GM23338 (cell line): ENCODE measurements around the gene KIAA1217. TPM values are rescaled to one million over a fixed set of nuclear protein-coding genes. Genes with fewer than 3 reads are reported as not detected.
A peak's percentile ranks its signal among the peaks of the same experiment; 100 is the strongest.

Experiments
- ATAC-seq: fragments of 200-7000 bp; cut with Tn5 transposase; 3 replicates; pipeline ENCODE4 v1.9.1; 2020
- DNase-seq: peaks from one replicate; pipeline ENCODE4 v3.0.0-alpha.2; 2015; ENCODE audit warnings: low spot score
- H2AFZ ChIP-seq: fragments of 200-600 bp; sonication (generic); 2 replicates; pipeline ENCODE4 v1.8.0; 2016; ENCODE audit warnings: antibody characterized with exemption, mild to moderate bottlenecking, moderate library complexity
- H3F3A ChIP-seq: fragments of 200-600 bp; sonication (generic); replicated peaks from 2 replicates; pipeline ENCODE4 v1.8.0; 2017; ENCODE audit warnings: antibody characterized with exemption, mixed run types, low read depth
- H3K27ac ChIP-seq: fragments of 200-600 bp; sonication (generic); 2 replicates; pipeline ENCODE4 v1.6.1; 2016; ENCODE audit warnings: low read depth
- H3K27me3 ChIP-seq: fragments of 200-600 bp; sonication (generic); 2 replicates; pipeline ENCODE4 v1.8.0; 2016; ENCODE audit warnings: mild to moderate bottlenecking, mixed run types, moderate library complexity; ENCODE audit not compliant: insufficient read depth
- H3K36me3 ChIP-seq: fragments of 200-600 bp; sonication (generic); 2 replicates; pipeline ENCODE4 v1.8.0; 2016; ENCODE audit warnings: mild to moderate bottlenecking; ENCODE audit not compliant: insufficient read depth
- H3K4me1 ChIP-seq: fragments of 200-600 bp; sonication (generic); 2 replicates; pipeline ENCODE4 v1.8.0; 2016; ENCODE audit warnings: mild to moderate bottlenecking, moderate library complexity; ENCODE audit not compliant: insufficient read depth
- H3K4me2 ChIP-seq: fragments of 200-600 bp; sonication (generic); 2 replicates; pipeline ENCODE4 v1.7.1; 2017; ENCODE audit warnings: mixed run types
- H3K4me3 ChIP-seq: fragments of 200-600 bp; sonication (generic); 2 replicates; pipeline ENCODE4 v1.6.1; 2016; ENCODE audit warnings: mixed run types
- H3K79me2 ChIP-seq: fragments of 200-600 bp; sonication (generic); replicated peaks from 2 replicates; pipeline ENCODE4 v1.8.0; 2017; ENCODE audit warnings: mild to moderate bottlenecking; ENCODE audit not compliant: insufficient read depth
- H3K9me2 ChIP-seq: fragments of 200-600 bp; sonication (generic); 2 replicates; pipeline ENCODE4 v1.8.0; 2017; ENCODE audit not compliant: insufficient read depth
- H4K20me1 ChIP-seq: fragments of 200-600 bp; sonication (generic); replicated peaks from 2 replicates; pipeline ENCODE4 v1.8.0; 2017; ENCODE audit warnings: mild to moderate bottlenecking; ENCODE audit not compliant: insufficient read depth
- H3K27ac Mint-ChIP-seq: 2 replicates; pipeline ENCODE4 v1.8.0; 2020; ENCODE audit warnings: inconsistent platforms, mild to moderate bottlenecking, moderate library complexity, mixed read lengths
- H3K27me3 Mint-ChIP-seq: 3 replicates; pipeline ENCODE4 v1.8.0; 2022; ENCODE audit warnings: low read depth, mild to moderate bottlenecking, moderate library complexity, mixed read lengths, inconsistent platforms; ENCODE audit not compliant: insufficient read depth, poor library complexity
- H3K36me3 Mint-ChIP-seq: 3 replicates; pipeline ENCODE4 v1.8.0; 2021; ENCODE audit warnings: low read depth, mild to moderate bottlenecking, inconsistent platforms, moderate library complexity, mixed read lengths
- H3K4me1 Mint-ChIP-seq: 3 replicates; pipeline ENCODE4 v1.8.0; 2020; ENCODE audit warnings: mild to moderate bottlenecking, inconsistent platforms, mixed read lengths
- H3K4me3 Mint-ChIP-seq: 3 replicates; pipeline ENCODE4 v1.8.0; 2021; ENCODE audit warnings: moderate library complexity, mild to moderate bottlenecking, inconsistent platforms, mixed read lengths
- H3K9me3 Mint-ChIP-seq: 3 replicates; pipeline ENCODE4 v1.8.0; 2020; ENCODE audit warnings: moderate library complexity, mild to moderate bottlenecking, inconsistent platforms, mixed read lengths
- EZH2phosphoT487 ChIP-seq: fragments of 200-600 bp; sonication (generic); IDR thresholded peaks from one replicate; pipeline ENCODE4 v1.8.1; 2018; ENCODE audit warnings: antibody characterized with exemption; ENCODE audit not compliant: unreplicated experiment
- STAT1 ChIP-seq: IDR thresholded peaks from one replicate; pipeline ENCODE4 v1.6.1; 2016; ENCODE audit warnings: antibody characterized with exemption; ENCODE audit not compliant: unreplicated experiment
- ZNF114 ChIP-seq: fragments of 250-450 bp; sonication (Bioruptor Pico); IDR thresholded peaks from 2 replicates; pipeline ENCODE4 v1.5.0; 2020; ENCODE audit warnings: mild to moderate bottlenecking, moderate library complexity
- ZNF331 ChIP-seq: fragments of 250-450 bp; sonication (Bioruptor Pico); IDR thresholded peaks from 2 replicates; pipeline ENCODE4 v1.5.0; 2020; ENCODE audit warnings: low read depth, mild to moderate bottlenecking, moderate library complexity
- polyA plus RNA-seq: library from polyadenylated mRNA; unstranded; fragments of >200 nt; fragmentation: Nextera tagmentation; extraction: Ambion mirVana; gene quantifications from 2 replicates; pipeline ENCODE4 v1.2.1, GENCODE V29; 2016
- total RNA-seq: library from RNA; depleted of rRNA; stranded (reverse); fragments of >200 nt; shearing (Covaris generic); gene quantifications from 2 replicates; pipeline ENCODE4 v1.2.3, GENCODE V29; 2014
- TF ChIP-seq, protein P1 (sequence below): IDR thresholded peaks from one replicate; pipeline ENCODE4 v1.6.1; 2018; ENCODE audit warnings: antibody characterized with exemption; ENCODE audit not compliant: unreplicated experiment
- TF ChIP-seq, protein P2 (sequence below), 2 experiments: fragments of 200-600 bp in 1 of 2; sonication (generic) in 1 of 2; conservative IDR thresholded peaks; 2 replicates each; pipeline versions ENCODE4 v1.5.1 to v1.6.1; 2016 to 2017; ENCODE audit warnings: antibody characterized with exemption in 2 of 2, low read depth in 2 of 2, mild to moderate bottlenecking in 2 of 2, moderate library complexity in 1 of 2
- TF ChIP-seq, protein P3 (sequence below): fragments of 250-450 bp; sonication (Bioruptor Pico); IDR thresholded peaks from 2 replicates; pipeline ENCODE4 v1.5.0; 2020; ENCODE audit warnings: mild to moderate bottlenecking, moderate library complexity

Gene KIAA1217
- total and polyA plus RNA-seq, 2 experiments from 2014 or later = 6.4 to 9.1 TPM

DNA sequence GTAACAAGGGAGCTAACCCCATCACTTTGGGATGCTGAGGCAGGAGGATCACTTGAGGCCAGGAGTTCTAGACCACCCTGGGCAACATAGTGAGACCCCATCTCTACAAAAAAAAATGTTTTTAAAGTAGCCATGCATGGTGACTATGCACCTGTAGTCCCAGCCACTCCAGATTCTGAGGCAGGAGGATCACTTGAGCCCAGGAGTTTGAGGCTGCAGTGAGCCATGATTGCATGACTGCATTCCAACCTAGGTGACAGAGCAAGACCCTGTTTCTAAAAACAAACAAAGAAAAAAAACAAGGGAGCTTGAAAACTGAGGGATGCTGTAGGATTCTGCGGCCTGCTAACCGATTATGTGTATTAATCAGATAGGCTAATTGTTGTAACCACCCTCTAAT lies 4.9 kb downstream of the KIAA1217 start (continued):
- TF ChIP-seq ZNF114 (CRISPR knock-in tag) (no peak), STAT1 (no peak), ZNF331 (CRISPR knock-in tag) (no peak)
- TF ChIP-seq, protein P1, sequence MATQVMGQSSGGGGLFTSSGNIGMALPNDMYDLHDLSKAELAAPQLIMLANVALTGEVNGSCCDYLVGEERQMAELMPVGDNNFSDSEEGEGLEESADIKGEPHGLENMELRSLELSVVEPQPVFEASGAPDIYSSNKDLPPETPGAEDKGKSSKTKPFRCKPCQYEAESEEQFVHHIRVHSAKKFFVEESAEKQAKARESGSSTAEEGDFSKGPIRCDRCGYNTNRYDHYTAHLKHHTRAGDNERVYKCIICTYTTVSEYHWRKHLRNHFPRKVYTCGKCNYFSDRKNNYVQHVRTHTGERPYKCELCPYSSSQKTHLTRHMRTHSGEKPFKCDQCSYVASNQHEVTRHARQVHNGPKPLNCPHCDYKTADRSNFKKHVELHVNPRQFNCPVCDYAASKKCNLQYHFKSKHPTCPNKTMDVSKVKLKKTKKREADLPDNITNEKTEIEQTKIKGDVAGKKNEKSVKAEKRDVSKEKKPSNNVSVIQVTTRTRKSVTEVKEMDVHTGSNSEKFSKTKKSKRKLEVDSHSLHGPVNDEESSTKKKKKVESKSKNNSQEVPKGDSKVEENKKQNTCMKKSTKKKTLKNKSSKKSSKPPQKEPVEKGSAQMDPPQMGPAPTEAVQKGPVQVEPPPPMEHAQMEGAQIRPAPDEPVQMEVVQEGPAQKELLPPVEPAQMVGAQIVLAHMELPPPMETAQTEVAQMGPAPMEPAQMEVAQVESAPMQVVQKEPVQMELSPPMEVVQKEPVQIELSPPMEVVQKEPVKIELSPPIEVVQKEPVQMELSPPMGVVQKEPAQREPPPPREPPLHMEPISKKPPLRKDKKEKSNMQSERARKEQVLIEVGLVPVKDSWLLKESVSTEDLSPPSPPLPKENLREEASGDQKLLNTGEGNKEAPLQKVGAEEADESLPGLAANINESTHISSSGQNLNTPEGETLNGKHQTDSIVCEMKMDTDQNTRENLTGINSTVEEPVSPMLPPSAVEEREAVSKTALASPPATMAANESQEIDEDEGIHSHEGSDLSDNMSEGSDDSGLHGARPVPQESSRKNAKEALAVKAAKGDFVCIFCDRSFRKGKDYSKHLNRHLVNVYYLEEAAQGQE = no peak
- TF ChIP-seq, protein P2, sequence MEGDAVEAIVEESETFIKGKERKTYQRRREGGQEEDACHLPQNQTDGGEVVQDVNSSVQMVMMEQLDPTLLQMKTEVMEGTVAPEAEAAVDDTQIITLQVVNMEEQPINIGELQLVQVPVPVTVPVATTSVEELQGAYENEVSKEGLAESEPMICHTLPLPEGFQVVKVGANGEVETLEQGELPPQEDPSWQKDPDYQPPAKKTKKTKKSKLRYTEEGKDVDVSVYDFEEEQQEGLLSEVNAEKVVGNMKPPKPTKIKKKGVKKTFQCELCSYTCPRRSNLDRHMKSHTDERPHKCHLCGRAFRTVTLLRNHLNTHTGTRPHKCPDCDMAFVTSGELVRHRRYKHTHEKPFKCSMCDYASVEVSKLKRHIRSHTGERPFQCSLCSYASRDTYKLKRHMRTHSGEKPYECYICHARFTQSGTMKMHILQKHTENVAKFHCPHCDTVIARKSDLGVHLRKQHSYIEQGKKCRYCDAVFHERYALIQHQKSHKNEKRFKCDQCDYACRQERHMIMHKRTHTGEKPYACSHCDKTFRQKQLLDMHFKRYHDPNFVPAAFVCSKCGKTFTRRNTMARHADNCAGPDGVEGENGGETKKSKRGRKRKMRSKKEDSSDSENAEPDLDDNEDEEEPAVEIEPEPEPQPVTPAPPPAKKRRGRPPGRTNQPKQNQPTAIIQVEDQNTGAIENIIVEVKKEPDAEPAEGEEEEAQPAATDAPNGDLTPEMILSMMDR (conservative IDR thresholded peaks at IDR 0.05; ENCODE audit: low read depth in 2 of 2) = no peak

DNA sequence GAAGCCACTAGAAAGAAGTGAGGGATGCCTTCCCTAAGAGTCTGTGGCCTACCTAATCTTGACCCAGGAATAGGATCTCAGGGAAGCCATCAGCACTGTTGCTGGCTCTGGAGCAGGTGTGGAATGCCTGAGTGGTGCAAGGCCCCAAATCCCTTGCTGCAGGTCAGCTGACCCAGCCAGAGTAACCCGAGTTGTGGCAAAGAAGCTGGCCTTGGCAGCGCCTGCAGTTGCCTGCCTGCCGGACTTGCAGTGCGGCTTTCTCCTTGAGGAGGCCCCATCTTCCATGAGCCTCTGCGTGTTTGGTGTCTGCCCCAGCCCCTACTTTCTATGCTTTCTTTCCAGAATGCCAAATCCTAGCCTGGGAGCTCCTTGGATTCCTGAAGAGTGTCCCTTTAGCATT lies 5.8 kb downstream of the KIAA1217 start:
- no peaks in the 10 kb centered on the region for H3K36me3 ChIP-seq
- no peak overlapping the region for H3K27ac Mint-ChIP-seq
- H3K27me3 ChIP-seq = no peaks in the 10 kb centered on the region
- H3F3A ChIP-seq = no peaks in the 10 kb centered on the region
- ATAC-seq (peak; percentile 29), DNase-seq (no peak)
- H3K4me2 ChIP-seq = peak overlapping the region; percentile 42
- H3K36me3 Mint-ChIP-seq = peaks cover 15% of the 10 kb centered on the region
- peaks cover 52% of the 10 kb centered on the region for H3K4me1 Mint-ChIP-seq
- H3K4me1 ChIP-seq = peaks cover 39% of the 10 kb centered on the region
- no peak overlapping the region; the same call in 1 of the 2 replicates for H3K27ac ChIP-seq
- H3K9me3 Mint-ChIP-seq = peaks cover 3% of the 10 kb centered on the region; the same call in 1 of the 3 replicates
- no peak overlapping the region for H2AFZ ChIP-seq
- H4K20me1 ChIP-seq = no peaks in the 10 kb centered on the region
- H3K9me2 ChIP-seq = no peaks in the 10 kb centered on the region; the same call in 1 of the 2 replicates
- H3K4me3 ChIP-seq = no peak overlapping the region
- H3K79me2 ChIP-seq = peaks cover 8% of the 10 kb centered on the region; the same call in 1 of the 2 replicates
- TF ChIP-seq ZNF114 (CRISPR knock-in tag) = no peak
- H3K4me3 Mint-ChIP-seq = no peak overlapping the region
- H3K27me3 Mint-ChIP-seq = peaks cover 6% of the 10 kb centered on the region

DNA sequence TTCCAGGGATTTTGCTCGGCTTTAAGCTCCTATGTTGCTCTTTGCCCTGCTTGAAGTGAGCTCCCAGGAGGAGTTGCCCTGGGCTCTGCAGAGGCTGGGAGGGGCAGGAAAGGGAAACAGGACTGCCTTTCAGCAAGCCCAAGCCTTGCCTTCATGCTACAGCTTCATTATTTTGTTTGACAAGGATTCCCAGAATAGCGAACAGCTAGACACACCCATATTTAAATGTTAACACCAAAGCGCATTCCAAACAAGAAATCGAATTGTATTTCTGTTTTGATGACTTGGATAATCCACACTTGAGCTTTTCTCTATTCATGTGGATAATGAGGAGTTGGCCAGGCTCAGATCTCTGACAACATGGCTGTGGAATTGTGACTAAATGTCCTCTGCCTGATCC lies 6.3 kb downstream of the KIAA1217 start:
- peak; percentile 21; the same call in 2 of the 3 replicates for ATAC-seq
- Histone ChIP-seq H3K4me1 (peaks cover 35% of the 10 kb centered on the region), H3K4me3 (no peak overlapping the region), H3K4me2 (peak overlapping the region; percentile 42), H3F3A (no peaks in the 10 kb centered on the region), H4K20me1 (no peaks in the 10 kb centered on the region), H3K27ac (no peak overlapping the region; the same call in 1 of the 2 replicates), H2AFZ (no peak overlapping the region), H3K79me2 (peaks cover 8% of the 10 kb centered on the region; the same call in 1 of the 2 replicates), H3K36me3 (no peaks in the 10 kb centered on the region), H3K27me3 (no peaks in the 10 kb centered on the region), H3K9me2 (no peaks in the 10 kb centered on the region; the same call in 1 of the 2 replicates)
- H3K36me3 Mint-ChIP-seq = peaks cover 19% of the 10 kb centered on the region
- peaks cover 50% of the 10 kb centered on the region for H3K4me1 Mint-ChIP-seq
- H3K9me3 Mint-ChIP-seq = peaks cover 3% of the 10 kb centered on the region; the same call in 1 of the 3 replicates
- no peak for DNase-seq
- H3K27me3 Mint-ChIP-seq = peaks cover 3% of the 10 kb centered on the region
- no peak overlapping the region for H3K27ac Mint-ChIP-seq
- H3K4me3 Mint-ChIP-seq = no peak overlapping the region
- TF ChIP-seq, protein P3, sequence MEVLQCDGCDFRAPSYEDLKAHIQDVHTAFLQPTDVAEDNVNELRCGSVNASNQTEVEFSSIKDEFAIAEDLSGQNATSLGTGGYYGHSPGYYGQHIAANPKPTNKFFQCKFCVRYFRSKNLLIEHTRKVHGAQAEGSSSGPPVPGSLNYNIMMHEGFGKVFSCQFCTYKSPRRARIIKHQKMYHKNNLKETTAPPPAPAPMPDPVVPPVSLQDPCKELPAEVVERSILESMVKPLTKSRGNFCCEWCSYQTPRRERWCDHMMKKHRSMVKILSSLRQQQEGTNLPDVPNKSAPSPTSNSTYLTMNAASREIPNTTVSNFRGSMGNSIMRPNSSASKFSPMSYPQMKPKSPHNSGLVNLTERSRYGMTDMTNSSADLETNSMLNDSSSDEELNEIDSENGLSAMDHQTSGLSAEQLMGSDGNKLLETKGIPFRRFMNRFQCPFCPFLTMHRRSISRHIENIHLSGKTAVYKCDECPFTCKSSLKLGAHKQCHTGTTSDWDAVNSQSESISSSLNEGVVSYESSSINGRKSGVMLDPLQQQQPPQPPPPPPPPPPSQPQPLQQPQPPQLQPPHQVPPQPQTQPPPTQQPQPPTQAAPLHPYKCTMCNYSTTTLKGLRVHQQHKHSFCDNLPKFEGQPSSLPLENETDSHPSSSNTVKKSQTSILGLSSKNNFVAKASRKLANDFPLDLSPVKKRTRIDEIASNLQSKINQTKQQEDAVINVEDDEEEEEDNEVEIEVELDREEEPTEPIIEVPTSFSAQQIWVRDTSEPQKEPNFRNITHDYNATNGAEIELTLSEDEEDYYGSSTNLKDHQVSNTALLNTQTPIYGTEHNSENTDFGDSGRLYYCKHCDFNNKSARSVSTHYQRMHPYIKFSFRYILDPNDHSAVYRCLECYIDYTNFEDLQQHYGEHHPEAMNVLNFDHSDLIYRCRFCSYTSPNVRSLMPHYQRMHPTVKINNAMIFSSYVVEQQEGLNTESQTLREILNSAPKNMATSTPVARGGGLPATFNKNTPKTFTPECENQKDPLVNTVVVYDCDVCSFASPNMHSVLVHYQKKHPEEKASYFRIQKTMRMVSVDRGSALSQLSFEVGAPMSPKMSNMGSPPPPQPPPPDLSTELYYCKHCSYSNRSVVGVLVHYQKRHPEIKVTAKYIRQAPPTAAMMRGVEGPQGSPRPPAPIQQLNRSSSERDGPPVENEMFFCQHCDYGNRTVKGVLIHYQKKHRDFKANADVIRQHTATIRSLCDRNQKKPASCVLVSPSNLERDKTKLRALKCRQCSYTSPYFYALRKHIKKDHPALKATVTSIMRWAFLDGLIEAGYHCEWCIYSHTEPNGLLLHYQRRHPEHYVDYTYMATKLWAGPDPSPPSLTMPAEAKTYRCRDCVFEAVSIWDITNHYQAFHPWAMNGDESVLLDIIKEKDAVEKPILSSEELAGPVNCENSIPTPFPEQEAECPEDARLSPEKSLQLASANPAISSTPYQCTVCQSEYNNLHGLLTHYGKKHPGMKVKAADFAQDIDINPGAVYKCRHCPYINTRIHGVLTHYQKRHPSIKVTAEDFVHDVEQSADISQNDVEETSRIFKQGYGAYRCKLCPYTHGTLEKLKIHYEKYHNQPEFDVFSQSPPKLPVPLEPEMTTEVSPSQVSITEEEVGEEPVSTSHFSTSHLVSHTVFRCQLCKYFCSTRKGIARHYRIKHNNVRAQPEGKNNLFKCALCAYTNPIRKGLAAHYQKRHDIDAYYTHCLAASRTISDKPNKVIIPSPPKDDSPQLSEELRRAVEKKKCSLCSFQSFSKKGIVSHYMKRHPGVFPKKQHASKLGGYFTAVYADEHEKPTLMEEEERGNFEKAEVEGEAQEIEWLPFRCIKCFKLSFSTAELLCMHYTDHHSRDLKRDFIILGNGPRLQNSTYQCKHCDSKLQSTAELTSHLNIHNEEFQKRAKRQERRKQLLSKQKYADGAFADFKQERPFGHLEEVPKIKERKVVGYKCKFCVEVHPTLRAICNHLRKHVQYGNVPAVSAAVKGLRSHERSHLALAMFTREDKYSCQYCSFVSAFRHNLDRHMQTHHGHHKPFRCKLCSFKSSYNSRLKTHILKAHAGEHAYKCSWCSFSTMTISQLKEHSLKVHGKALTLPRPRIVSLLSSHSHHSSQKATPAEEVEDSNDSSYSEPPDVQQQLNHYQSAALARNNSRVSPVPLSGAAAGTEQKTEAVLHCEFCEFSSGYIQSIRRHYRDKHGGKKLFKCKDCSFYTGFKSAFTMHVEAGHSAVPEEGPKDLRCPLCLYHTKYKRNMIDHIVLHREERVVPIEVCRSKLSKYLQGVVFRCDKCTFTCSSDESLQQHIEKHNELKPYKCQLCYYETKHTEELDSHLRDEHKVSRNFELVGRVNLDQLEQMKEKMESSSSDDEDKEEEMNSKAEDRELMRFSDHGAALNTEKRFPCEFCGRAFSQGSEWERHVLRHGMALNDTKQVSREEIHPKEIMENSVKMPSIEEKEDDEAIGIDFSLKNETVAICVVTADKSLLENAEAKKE (CRISPR knock-in tag) = no peak
- TF ChIP-seq STAT1 (no peak), EZH2phosphoT487 (no peak)
